K562 (cell line): Measurements from ENCODE around the gene CPNE8. TPM values are rescaled to one million over a fixed set of nuclear protein-coding genes. Genes with fewer than 3 reads are reported as not detected.

Experiments used
- ATAC-seq: fragments of 200-7000 bp; cut with Tn5 transposase; 3 replicates; pipeline ENCODE4 v1.9.1; 2020; ENCODE audit warnings: moderate library complexity
- BruUV-seq: library from RNA; stranded (reverse); fragments of 400-500 nt; replicated peaks from 2 replicates; lab custom pipeline; 2021; lab: Mats Ljungman, UMichigan
- CTCF ChIA-PET: fragments of 300-600 bp; formaldehyde crosslinking; extraction: SDS; loops from one replicate; lab custom pipeline; 2021; ENCODE audit warnings: low intra/inter-chr PET ratio; lab: Yijun Ruan, JAX
- POLR2A ChIA-PET: fragments of 300-600, 350-650 bp; sonication (Branson Sonifier 250); formaldehyde crosslinking; extraction: SDS; loops from one replicate; lab custom pipeline; 2021; ENCODE audit warnings: antibody characterized with exemption, inconsistent platforms; lab: Yijun Ruan, JAX
- DNase-seq, 4 experiments: peaks; one replicate each; pipeline versions ENCODE4 v3.0.0 to v3.0.0-alpha.2; 2011 to 2018; ENCODE audit warnings: low spot score in 3 of 4, mixed read lengths in 3 of 4; ENCODE audit errors: extremely low read depth in 1 of 4
- FAIRE-seq: peaks from 2 replicates; lab custom pipeline; 2011; peaks lifted over from hg19 to GRCh38; lab: Jason Lieb, UNC
- H2AFZ ChIP-seq: 2 replicates; pipeline ENCODE4 v1.6.0; 2011; ENCODE audit warnings: low read depth, low read length, control low read depth, inconsistent platforms
- H3K27ac ChIP-seq: fragments of 200-600 bp; 3 replicates; pipeline ENCODE4 v1.8.0; 2011; ENCODE audit warnings: low read depth, mild to moderate bottlenecking, control low read depth, inconsistent platforms, low read length, moderate library complexity, mixed read lengths; ENCODE audit errors: extremely low read depth
- H3K27me3 ChIP-seq, 2 experiments: fragments of 300-600 bp in 1 of 2; 2 replicates in 1 of 2; 3 replicates in 1 of 2; pipeline versions ENCODE4 v1.6.0 to v1.8.0; 2011; ENCODE audit warnings: inconsistent platforms in 2 of 2, low read length in 2 of 2, mild to moderate bottlenecking in 1 of 2, mixed read lengths in 1 of 2, moderate library complexity in 1 of 2; ENCODE audit not compliant: control insufficient read depth in 2 of 2, insufficient read depth in 2 of 2
- H3K36me3 ChIP-seq: fragments of 300-600 bp; 3 replicates; pipeline ENCODE4 v1.8.0; 2011; ENCODE audit warnings: mild to moderate bottlenecking, low read length, inconsistent platforms; ENCODE audit not compliant: control insufficient read depth, insufficient read depth
- H3K4me1 ChIP-seq, 2 experiments: fragments of 200-600 bp in 1 of 2; replicated peaks in 1 of 2; 2 replicates in 1 of 2; 3 replicates in 1 of 2; pipeline versions ENCODE4 v1.5.1 to v1.8.0; 2011; ENCODE audit warnings: inconsistent platforms in 2 of 2, low read length in 2 of 2, mild to moderate bottlenecking in 1 of 2, mixed read lengths in 1 of 2, moderate library complexity in 1 of 2; ENCODE audit not compliant: control insufficient read depth in 2 of 2, insufficient read depth in 2 of 2
- H3K4me2 ChIP-seq: 2 replicates; pipeline ENCODE4 v1.6.1; 2011; ENCODE audit warnings: low read length, control low read depth, inconsistent platforms, mixed read lengths; ENCODE audit not compliant: insufficient read depth
- H3K4me3 ChIP-seq: fragments of 200-600 bp; sonication (generic), shearing (Covaris generic); 2 replicates; pipeline ENCODE4 v1.5.1; 2016; ENCODE audit warnings: control low read depth, inconsistent platforms
- H3K79me2 ChIP-seq: fragments of 200-600 bp; 3 replicates; pipeline ENCODE4 v1.8.0; 2011; ENCODE audit warnings: low read length, inconsistent platforms; ENCODE audit not compliant: control insufficient read depth, insufficient read depth
- H3K9ac ChIP-seq, 2 experiments: 2 replicates each; pipeline versions ENCODE4 v1.6.0 to v1.6.1; 2011; ENCODE audit warnings: low read depth in 2 of 2, low read length in 2 of 2, control low read depth in 1 of 2, inconsistent platforms in 1 of 2, mild to moderate bottlenecking in 1 of 2, mixed read lengths in 1 of 2; ENCODE audit not compliant: insufficient read depth in 1 of 2
- H3K9me1 ChIP-seq: one replicate; pipeline ENCODE4 v1.6.0; 2011; ENCODE audit warnings: inconsistent platforms, mild to moderate bottlenecking, low read length, moderate library complexity; ENCODE audit not compliant: control insufficient read depth, insufficient read depth
- H3K9me3 ChIP-seq: replicated peaks from 2 replicates; pipeline ENCODE4 v1.5.1; 2011; ENCODE audit warnings: low read depth, low read length, inconsistent platforms; ENCODE audit not compliant: control insufficient read depth, insufficient read depth
- H4K20me1 ChIP-seq: replicated peaks from 2 replicates; pipeline ENCODE4 v1.6.1; 2011; ENCODE audit warnings: low read length, inconsistent platforms, mixed read lengths; ENCODE audit not compliant: control insufficient read depth, insufficient read depth
- BACH1 ChIP-seq: fragments of 200-800 bp; sonication (Bioruptor generic); IDR thresholded peaks from 2 replicates; pipeline ENCODE4 v1.6.1; 2016; ENCODE audit warnings: missing genetic modification characterization, missing compliant biosample characterization
- CBX3 ChIP-seq, 2 experiments: IDR thresholded peaks; 1 replicate in 1 of 2; 2 replicates in 1 of 2; pipeline ENCODE4 v1.6.1; 2012; ENCODE audit warnings: inconsistent platforms in 2 of 2, low read length in 2 of 2, borderline replicate concordance in 1 of 2, control low read depth in 1 of 2
- CHD4 ChIP-seq: fragments of 200-600 bp; sonication (generic); IDR thresholded peaks from 3 replicates; pipeline ENCODE4 v1.6.1; 2012; ENCODE audit warnings: low read depth, mild to moderate bottlenecking, mixed read lengths, low read length, inconsistent platforms; ENCODE audit not compliant: insufficient read depth, insufficient replicate concordance, poor library complexity, severe bottlenecking
- DIDO1 ChIP-seq: fragments of 450-650 bp; IDR thresholded peaks from 2 replicates; pipeline ENCODE4 v1.6.1; 2016; ENCODE audit warnings: low read depth, missing biosample characterization, missing genetic modification characterization
- ESRRA ChIP-seq: fragments of 450-650 bp; IDR thresholded peaks from 2 replicates; pipeline ENCODE4 v1.6.1; 2014; ENCODE audit warnings: low read depth, mild to moderate bottlenecking, moderate library complexity, borderline replicate concordance
- EWSR1 ChIP-seq: fragments of 450-650 bp; IDR thresholded peaks from 2 replicates; pipeline ENCODE4 v1.6.1; 2018; ENCODE audit warnings: borderline replicate concordance, mild to moderate bottlenecking, low read depth, moderate library complexity; ENCODE audit not compliant: partially characterized antibody
- MNT ChIP-seq, 2 experiments: fragments of 450-650 bp; conservative IDR thresholded peaks; 2 replicates each; pipeline ENCODE4 v1.6.1; 2017; ENCODE audit warnings: mild to moderate bottlenecking in 2 of 2, moderate library complexity in 2 of 2
- PATZ1 ChIP-seq: fragments of 250-450 bp; sonication (Bioruptor Pico); IDR thresholded peaks from 2 replicates; pipeline ENCODE4 v1.5.0; 2020; ENCODE audit warnings: mild to moderate bottlenecking, borderline replicate concordance
- PRDM10 ChIP-seq: fragments of 450-650 bp; IDR thresholded peaks from 2 replicates; pipeline ENCODE4 v1.6.1; 2018; ENCODE audit not compliant: partially characterized antibody
- SP1 ChIP-seq: sonication (generic); formaldehyde crosslinking; IDR thresholded peaks from 2 replicates; pipeline ENCODE4 v1.8.1; 2022; ENCODE audit warnings: mild to moderate bottlenecking, missing genetic modification reagents
- YY1 ChIP-seq, 3 experiments: IDR thresholded peaks; 2 replicates each; pipeline ENCODE4 v1.6.1; 2011; ENCODE audit warnings: low read length in 2 of 3, mild to moderate bottlenecking in 2 of 3, moderate library complexity in 2 of 3, borderline replicate concordance in 1 of 3, control low read depth in 1 of 3, low read depth in 1 of 3; ENCODE audit not compliant: insufficient read depth in 3 of 3, insufficient replicate concordance in 2 of 3, control insufficient read depth in 1 of 3, insufficient read length in 1 of 3; ENCODE audit errors: extremely low read depth in 1 of 3
- ZNF408 ChIP-seq: fragments of 250-450 bp; sonication (Bioruptor Pico); IDR thresholded peaks from 2 replicates; pipeline ENCODE4 v1.4.0; 2020; ENCODE audit warnings: low read depth, mild to moderate bottlenecking, moderate library complexity
- WGBS: fragments of 100-300 bp; shearing (Covaris generic); methylation state at CpG from one replicate; pipeline ENCODE4 v1.1.6; 2016; ENCODE audit warnings: low coverage, mixed read lengths; ENCODE audit not compliant: insufficient coverage; ENCODE audit errors: missing lambda C conversion rate; 5-methylcytosine and 5-hydroxymethylcytosine counted together
- in situ Hi-C: fragments of 300-500 bp; cut with MboI; formaldehyde crosslinking; loops from 4 replicates; pipeline ENCODE4 v1.15.0; 2018; ENCODE audit warnings: inconsistent platforms, mixed read lengths
- intact Hi-C: fragments of 100-400 bp; cut with micrococcal nuclease; formaldehyde crosslinking; loops from 2 replicates; pipeline ENCODE4 v1.14.2; 2022
- polyA plus RNA-seq, 8 experiments: library from polyadenylated mRNA; depleted of rRNA in 4 of 8; stranded (reverse) in 5 of 8; unstranded in 3 of 8; fragments of >200 nt; fragmentation: Nextera tagmentation in 2 of 8; fragmentation: Illumina TruSeq in 1 of 8; extraction: Ambion mirVana in 2 of 8; extraction: Trizol in 1 of 8; gene quantifications; 2 replicates each; pipeline versions ENCODE4 v1.2.1 to v1.2.3, GENCODE V29; 2011 to 2014; ENCODE audit warnings: inconsistent platforms in 1 of 8, missing spikeins in 1 of 8
- total RNA-seq, 7 experiments: library from RNA; depleted of rRNA in 6 of 7; stranded (reverse); fragments of >200 nt in 6 of 7; fragmentation: Illumina TruSeq in 2 of 7; extraction: Trizol in 2 of 7; gene quantifications; 2 replicates each; pipeline versions ENCODE4 v1.2.1 to v1.2.3, GENCODE V29; 2011 to 2021; ENCODE audit warnings: low replicate concordance in 1 of 7

CPNE8 gene
- total and polyA plus RNA-seq, 9 of the 15 experiments (the other 6 are each of a cell fraction or from before 2014, with no cell fraction given) = 2.4 to 7.0 (median 4.2) TPM

GRCh38 chr12:38614171-38614570, 291.2 kb downstream of the CPNE8 start (continued):
- no peak for TF ChIP-seq EWSR1
- TF ChIP-seq SP1 = no peak
- TF ChIP-seq ESRRA = no peak
- no peak for TF ChIP-seq CHD4
- no peak for TF ChIP-seq PATZ1 (CRISPR knock-in tag)

- Histone ChIP-seq H3K4me1 (no peaks in the 10 kb centered on the region), H3K4me2 (no peak overlapping the region), H3K9me1 (no peaks in the 10 kb centered on the region), H3K36me3 (no peaks in the 10 kb centered on the region), H3K9ac (no peak overlapping the region), H3K4me3 (no peak overlapping the region), H4K20me1 (no peaks in the 10 kb centered on the region), H3K9me3 (no peaks in the 10 kb centered on the region; the same call in 1 of the 2 replicates), H2AFZ (no peak overlapping the region), H3K27me3 (no peaks in the 10 kb centered on the region), H3K27ac (no peak overlapping the region), H3K79me2 (no peaks in the 10 kb centered on the region)
- intact Hi-C loops (no loop called here), in situ Hi-C loops (no loop called here)
- CTCF ChIA-PET = no interaction called here
- ATAC-seq (no peak), DNase-seq (no peak), FAIRE-seq (no peak)
- BruUV-seq = no TSS peak
- POLR2A ChIA-PET = no interaction called here
- 0% methylated on average over 2 of the region's 2 CpGs for WGBS
- no peak for TF ChIP-seq MNT (conservative IDR thresholded peaks at IDR 0.05)
- TF ChIP-seq YY1 (IDR thresholded peaks at IDR 0.05; ENCODE audit: borderline replicate concordance in 1 of 3, control insufficient read depth in 1 of 3, extremely low read depth in 1 of 3, insufficient read depth in 3 of 3, insufficient read length in 1 of 3, insufficient replicate concordance in 2 of 3, low read depth in 1 of 3, low read length in 2 of 3) = no peak
- no peak for TF ChIP-seq ZNF408 (CRISPR knock-in tag)
- no peak for TF ChIP-seq BACH1 (tag)
- TF ChIP-seq DIDO1 = no peak
- no peak for TF ChIP-seq CBX3 (IDR thresholded peaks at IDR 0.05; ENCODE audit: borderline replicate concordance in 1 of 2, low read length in 2 of 2)
- no peak for TF ChIP-seq PRDM10
Measured at GRCh38 chr12:38610808-38611350, 294.5 kb downstream of the CPNE8 start.
